Activated CD8-positive, alpha-beta memory T cell treated with anti-CD3 and anti-CD28 coated beads for 4 hours (primary cell): ENCODE measurements around the gene BLTP1.

Experiments
- DNase-seq, 2 donors: peaks; one replicate each; pipeline ENCODE4 v3.0.0-alpha.2; 2020; ENCODE audit warnings: low read depth in 2 of 2

Gene BLTP1

GRCh38 chr4:122167369-122167768 is 15.2 kb downstream of the BLTP1 start:
- DNase-seq, result no peak

- DNase-seq, result no peak
Observed at GRCh38 chr4:122170775-122171174, 18.6 kb downstream of the BLTP1 start.

GRCh38 chr4:122171323-122171722 is 19.2 kb downstream of the BLTP1 start:
- no peak for DNase-seq

GRCh38 chr4:122172266-122172665 is 20.1 kb downstream of the BLTP1 start:
- no peak for DNase-seq

GRCh38 chr4:122178961-122179360 is 26.8 kb downstream of the BLTP1 start:
- no peak for DNase-seq

- DNase-seq, result no peak
Observed at GRCh38 chr4:122195718-122196117, 43.6 kb downstream of the BLTP1 start.
